Keratinocyte (primary cell): ENCODE data around the gene GALNT14. TPM values are rescaled to one million over a fixed set of nuclear protein-coding genes. Genes with fewer than 3 reads are reported as not detected.

ENCODE experiments used
- DNase-seq: peaks from one replicate; pipeline ENCODE4 v3.0.0-alpha.2; 2011; ENCODE audit warnings: low read depth, missing footprints, low spot score
- FAIRE-seq: peaks from 2 replicates; lab custom pipeline; 2011; peaks lifted over from hg19 to GRCh38; lab: Jason Lieb, UNC
- H2AFZ ChIP-seq: 2 replicates; pipeline ENCODE4 v1.6.0; 2012; ENCODE audit warnings: low read length, control low read depth, inconsistent platforms; ENCODE audit not compliant: control insufficient read depth
- H3K27ac ChIP-seq: 2 replicates; pipeline ENCODE4 v1.5.1; 2011; ENCODE audit warnings: low read length; ENCODE audit not compliant: control insufficient read depth, insufficient read depth
- H3K27me3 ChIP-seq: 3 replicates; pipeline ENCODE4 v1.6.0; 2011; ENCODE audit warnings: low read length; ENCODE audit not compliant: control insufficient read depth, insufficient read depth; ENCODE audit errors: extremely low read depth
- H3K36me3 ChIP-seq, 2 experiments: 2 replicates in 1 of 2; 3 replicates in 1 of 2; pipeline ENCODE4 v1.5.1; 2011; ENCODE audit warnings: low read length in 2 of 2, mild to moderate bottlenecking in 1 of 2; ENCODE audit not compliant: control insufficient read depth in 2 of 2, insufficient read depth in 2 of 2; ENCODE audit errors: extremely low read depth in 1 of 2
- H3K4me1 ChIP-seq: 3 replicates; pipeline ENCODE4 v1.5.1; 2011; ENCODE audit warnings: low read length; ENCODE audit not compliant: control insufficient read depth, insufficient read depth; ENCODE audit errors: extremely low read depth
- H3K4me2 ChIP-seq: 3 replicates; pipeline ENCODE4 v1.6.0; 2011; ENCODE audit warnings: low read depth, low read length; ENCODE audit not compliant: control insufficient read depth, insufficient read depth; ENCODE audit errors: extremely low read depth
- H3K4me3 ChIP-seq, 3 experiments: fragments of 200-600 bp in 1 of 3; sonication (generic) in 1 of 3; 2 replicates in 2 of 3; 3 replicates in 1 of 3; pipeline ENCODE4 v1.5.1; 2011 to 2016; ENCODE audit warnings: low read length in 3 of 3, mild to moderate bottlenecking in 3 of 3, control low read depth in 2 of 3, inconsistent platforms in 1 of 3, low read depth in 1 of 3, mixed read lengths in 1 of 3, mixed run types in 1 of 3, moderate library complexity in 1 of 3; ENCODE audit not compliant: control insufficient read depth in 2 of 3, insufficient read depth in 2 of 3; ENCODE audit errors: extremely low read depth in 1 of 3
- H3K79me2 ChIP-seq: 2 replicates; pipeline ENCODE4 v1.6.0; 2012; ENCODE audit warnings: low read length; ENCODE audit not compliant: control insufficient read depth, insufficient read depth
- H3K9ac ChIP-seq: 3 replicates; pipeline ENCODE4 v1.6.0; 2011; ENCODE audit warnings: low read length; ENCODE audit not compliant: control insufficient read depth, insufficient read depth; ENCODE audit errors: extremely low read depth
- H3K9me1 ChIP-seq: 3 replicates; pipeline ENCODE4 v1.6.0; 2011; ENCODE audit warnings: low read length; ENCODE audit not compliant: control insufficient read depth, insufficient read depth; ENCODE audit errors: extremely low read depth
- H3K9me3 ChIP-seq: 2 replicates; pipeline ENCODE4 v1.5.1; 2012; ENCODE audit warnings: low read depth, low read length; ENCODE audit not compliant: control insufficient read depth
- H4K20me1 ChIP-seq: 3 replicates; pipeline ENCODE4 v1.6.0; 2011; ENCODE audit warnings: low read length; ENCODE audit not compliant: control insufficient read depth, insufficient read depth; ENCODE audit errors: extremely low read depth
- CTCF ChIP-seq, 3 experiments: IDR thresholded peaks in 1 of 3; conservative IDR thresholded peaks in 1 of 3; optimal IDR thresholded peaks in 1 of 3; 2 replicates in 2 of 3; 3 replicates in 1 of 3; pipeline versions ENCODE3 to v1.5.1; 2011; ENCODE audit warnings: low read length in 3 of 3, mild to moderate bottlenecking in 3 of 3, moderate library complexity in 2 of 3, control low read depth in 1 of 3, inconsistent platforms in 1 of 3; ENCODE audit not compliant: insufficient read depth in 2 of 3; ENCODE audit errors: extremely low read depth in 1 of 3
- EZH2 ChIP-seq: IDR thresholded peaks from one replicate; pipeline ENCODE4 v1.6.1; 2012; ENCODE audit warnings: inconsistent platforms, mild to moderate bottlenecking, low read length, moderate library complexity
- dilution Hi-C: fragments of 300-500 bp; cut with MboI; formaldehyde crosslinking; loops from one replicate; pipeline ENCODE4 v1.7.0; 2020; ENCODE audit warnings: low sequenced_read_pairs; ENCODE audit not compliant: extremely low pct_ligation_motif_present
- polyA plus RNA-seq, 5 experiments: library from polyadenylated mRNA; depleted of rRNA in 3 of 5; stranded (reverse) in 3 of 5; stranded (forward) in 1 of 5; unstranded in 1 of 5; fragments of >200 nt; gene quantifications; 1 replicate in 1 of 5; 2 replicates in 3 of 5; 3 replicates in 1 of 5; pipeline versions ENCODE4 v1.2.1 to v1.2.3, GENCODE V29; 2011 to 2012; ENCODE audit warnings: missing spikeins in 2 of 5, low read depth in 1 of 5, low replicate concordance in 1 of 5

GALNT14 gene
- polyA plus RNA-seq, 1 donor (not counting 4 experiments of a cell fraction or from before 2014, with no cell fraction given): 27.4 TPM

GRCh38 chr2:31032475-31032874 is 105.8 kb downstream of the GALNT14 start:
- H3K27me3 ChIP-seq: no peaks in the 10 kb centered on the region
- dilution Hi-C loops: no loop called here
- no peaks in the 10 kb centered on the region for H3K79me2 ChIP-seq

GRCh38 chr2:31031132-31031706 is 107.0 kb downstream of the GALNT14 start:
- dilution Hi-C loops: no loop called here
- Histone ChIP-seq H3K4me1 (no peaks in the 10 kb centered on the region), H2AFZ (no peak overlapping the region), H3K27me3 (no peaks in the 10 kb centered on the region), H3K27ac (no peak overlapping the region), H3K4me3 (no peak overlapping the region), H3K4me2 (no peak overlapping the region), H3K9me3 (no peaks in the 10 kb centered on the region), H3K79me2 (no peaks in the 10 kb centered on the region), H3K9ac (no peak overlapping the region), H4K20me1 (no peaks in the 10 kb centered on the region), H3K36me3 (no peaks in the 10 kb centered on the region), H3K9me1 (peaks cover 2% of the 10 kb centered on the region)
- FAIRE-seq (no peak), DNase-seq (no peak)
- TF ChIP-seq EZH2 (no peak), CTCF (optimal IDR thresholded peaks at IDR 0.05 in 1 of 3, IDR thresholded peaks at IDR 0.05 in 1 of 3, conservative IDR thresholded peaks at IDR 0.05 in 1 of 3; ENCODE audit: extremely low read depth in 1 of 3, insufficient read depth in 2 of 3, low read length in 3 of 3) (no peak)

More at GRCh38 chr2:31032475-31032874, 105.8 kb downstream of the GALNT14 start:
- no peaks in the 10 kb centered on the region for H3K36me3 ChIP-seq
- H3K27ac ChIP-seq: no peak overlapping the region
- H4K20me1 ChIP-seq: no peaks in the 10 kb centered on the region
- H2AFZ ChIP-seq: no peak overlapping the region
- no peaks in the 10 kb centered on the region for H3K4me1 ChIP-seq
- no peak overlapping the region for H3K4me2 ChIP-seq
- TF ChIP-seq CTCF (optimal IDR thresholded peaks at IDR 0.05 in 1 of 3, IDR thresholded peaks at IDR 0.05 in 1 of 3, conservative IDR thresholded peaks at IDR 0.05 in 1 of 3; ENCODE audit: extremely low read depth in 1 of 3, insufficient read depth in 2 of 3, low read length in 3 of 3): no peak
- TF ChIP-seq EZH2: no peak
- FAIRE-seq (no peak), DNase-seq (no peak)
- H3K9me1 ChIP-seq: peaks cover 2% of the 10 kb centered on the region
- no peak overlapping the region for H3K9ac ChIP-seq
- no peak overlapping the region for H3K4me3 ChIP-seq
- no peaks in the 10 kb centered on the region for H3K9me3 ChIP-seq
